HCT116 (cell line): Measurements from ENCODE around the gene IFIT5.

Experiments used
- CTCF ChIP-seq, 3 experiments: fragments of 200-600 bp in 1 of 3; sonication (generic) in 1 of 3; IDR thresholded peaks in 2 of 3; conservative IDR thresholded peaks in 1 of 3; 2 replicates each; pipeline ENCODE4 v1.5.1; 2012 to 2017; ENCODE audit warnings: low read depth in 2 of 3, low read length in 2 of 3, antibody characterized with exemption in 1 of 3, borderline replicate concordance in 1 of 3, control low read depth in 1 of 3, mild to moderate bottlenecking in 1 of 3, mixed read lengths in 1 of 3, mixed run types in 1 of 3, moderate library complexity in 1 of 3; ENCODE audit not compliant: insufficient read depth in 1 of 3
- JUND ChIP-seq: IDR thresholded peaks from 2 replicates; pipeline ENCODE4 v1.6.1; 2012
- POLR2A ChIP-seq: IDR thresholded peaks from 2 replicates; pipeline ENCODE4 v1.7.0; 2011; ENCODE audit warnings: borderline replicate concordance; ENCODE audit not compliant: insufficient read depth, insufficient read length; ENCODE audit errors: extremely low read depth
- RAD21 ChIP-seq: IDR thresholded peaks from 2 replicates; pipeline ENCODE4 v1.6.1; 2012; ENCODE audit warnings: low read depth, mild to moderate bottlenecking
- SIN3A ChIP-seq: IDR thresholded peaks from 2 replicates; pipeline ENCODE4 v1.6.1; 2012; ENCODE audit warnings: low read depth
- ZFX ChIP-seq: fragments of 450-650 bp; IDR thresholded peaks from 2 replicates; pipeline ENCODE4 v1.6.1; 2017

- TF ChIP-seq CTCF (IDR thresholded peaks at IDR 0.05 in 2 of 3, conservative IDR thresholded peaks at IDR 0.05 in 1 of 3; ENCODE audit: borderline replicate concordance in 1 of 3, insufficient read depth in 1 of 3, low read depth in 2 of 3, low read length in 2 of 3) (no peak), POLR2A (no peak), ZFX (no peak), JUND (no peak), RAD21 (no peak), SIN3A (no peak)
These were observed 23.7 kb upstream of the IFIT5 start for GRCh38 chr10:89390476-89391225.
